Left lung (tissue), 10 donors: ENCODE results near the gene FADS3. TPM values are rescaled to one million over a fixed set of nuclear protein-coding genes. Genes with fewer than 3 reads are reported as not detected.

Experiments
- ATAC-seq: fragments of 200-7000 bp; cut with Tn5 transposase; one replicate; pipeline ENCODE4 v1.9.1; 2020; ENCODE audit warnings: moderate library complexity
- DNase-seq, 4 donors: peaks; one replicate each; pipeline ENCODE4 v3.0.0-alpha.2; 2013 to 2020
- H3K27ac ChIP-seq, 2 donors: fragments of 200-600 bp; sonication (generic) in 1 of 2; one replicate each; pipeline versions ENCODE4 v1.5.0 to v1.8.0; 2020 to 2021
- H3K27me3 ChIP-seq, 2 donors: fragments of 200-600 bp; sonication (generic) in 1 of 2; one replicate each; pipeline versions ENCODE4 v1.5.0 to v1.8.0; 2020 to 2021
- H3K36me3 ChIP-seq, 2 donors: fragments of 200-600 bp; sonication (generic) in 1 of 2; one replicate each; pipeline versions ENCODE4 v1.5.0 to v1.8.0; 2020 to 2021
- H3K4me1 ChIP-seq, 2 donors: fragments of 200-600 bp; one replicate each; pipeline ENCODE4 v1.8.0; 2021
- H3K4me3 ChIP-seq, 2 donors: fragments of 200-600 bp; sonication (generic) in 1 of 2; one replicate each; pipeline versions ENCODE4 v1.5.0 to v1.8.0; 2020 to 2021; ENCODE audit warnings: mild to moderate bottlenecking in 1 of 2
- H3K9me3 ChIP-seq, 2 donors: fragments of 200-600 bp; sonication (generic) in 1 of 2; one replicate each; pipeline versions ENCODE4 v1.5.0 to v1.8.0; 2020 to 2021
- intact Hi-C, 2 donors: fragments of 100-400 bp; cut with DNase I; formaldehyde crosslinking; loops; one replicate each; pipeline versions ENCODE4 v1.11.2 to v1.14.2; 2022
- polyA plus RNA-seq, 6 donors: library from polyadenylated mRNA; unstranded; fragments of 120-200 nt; gene quantifications; one replicate each; pipeline ENCODE4 v1.2.1, GENCODE V29; 2013; ENCODE audit not compliant: insufficient read length in 6 of 6
- total RNA-seq, 2 donors: library from RNA; stranded (reverse); fragmentation: NEBNext Ultra II Directional; extraction: Animal tissue kit (Norgen Biotek cat#: 25700); gene quantifications; one replicate each; pipeline ENCODE4 v1.2.1, GENCODE V29; 2021
- TF ChIP-seq, protein P1 (sequence below), 2 donors: fragments of 200-600 bp; sonication (generic) in 1 of 2; IDR thresholded peaks; one replicate each; pipeline versions ENCODE4 v1.5.0 to v1.8.0; 2021; ENCODE audit warnings: antibody characterized with exemption in 2 of 2
- donor health status: DM: no; HTN: yes; CAD: no.
- donor health status: DM: no; HTN: no; CAD: no.

The FADS3 gene
- total and polyA plus RNA-seq, 8 donors: 8.3 to 71.4 (median 12.9) TPM

DNA sequence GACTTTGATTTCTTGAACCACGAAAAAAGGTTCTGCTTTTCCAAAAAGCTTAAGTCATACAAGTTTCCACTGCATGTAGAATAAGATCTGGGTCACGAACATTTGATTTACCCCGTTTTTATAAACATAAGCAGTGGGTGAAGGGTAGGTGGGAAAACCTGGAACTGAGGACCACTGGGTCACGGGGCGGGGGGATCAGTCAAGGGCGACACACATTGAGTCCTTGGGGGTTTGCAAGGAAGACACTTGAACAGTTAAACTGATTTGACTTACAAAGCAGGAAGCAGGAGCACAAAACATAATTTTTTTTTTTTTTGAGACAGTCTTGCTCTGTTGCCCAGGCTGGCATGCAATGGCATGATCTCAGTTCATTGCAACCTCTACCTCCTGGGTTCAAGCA is 10.9 kb downstream of the FADS3 start:
- Histone ChIP-seq H3K9me3 (no peaks in the 10 kb centered on the region), H3K27ac (no peak overlapping the region), H3K27me3 (no peaks in the 10 kb centered on the region), H3K4me1 (no peaks in the 10 kb centered on the region), H3K4me3 (no peak overlapping the region), H3K36me3 (peaks cover 0 to 13% of the 10 kb centered on the region in 2 donors)
- TF ChIP-seq, protein P1, sequence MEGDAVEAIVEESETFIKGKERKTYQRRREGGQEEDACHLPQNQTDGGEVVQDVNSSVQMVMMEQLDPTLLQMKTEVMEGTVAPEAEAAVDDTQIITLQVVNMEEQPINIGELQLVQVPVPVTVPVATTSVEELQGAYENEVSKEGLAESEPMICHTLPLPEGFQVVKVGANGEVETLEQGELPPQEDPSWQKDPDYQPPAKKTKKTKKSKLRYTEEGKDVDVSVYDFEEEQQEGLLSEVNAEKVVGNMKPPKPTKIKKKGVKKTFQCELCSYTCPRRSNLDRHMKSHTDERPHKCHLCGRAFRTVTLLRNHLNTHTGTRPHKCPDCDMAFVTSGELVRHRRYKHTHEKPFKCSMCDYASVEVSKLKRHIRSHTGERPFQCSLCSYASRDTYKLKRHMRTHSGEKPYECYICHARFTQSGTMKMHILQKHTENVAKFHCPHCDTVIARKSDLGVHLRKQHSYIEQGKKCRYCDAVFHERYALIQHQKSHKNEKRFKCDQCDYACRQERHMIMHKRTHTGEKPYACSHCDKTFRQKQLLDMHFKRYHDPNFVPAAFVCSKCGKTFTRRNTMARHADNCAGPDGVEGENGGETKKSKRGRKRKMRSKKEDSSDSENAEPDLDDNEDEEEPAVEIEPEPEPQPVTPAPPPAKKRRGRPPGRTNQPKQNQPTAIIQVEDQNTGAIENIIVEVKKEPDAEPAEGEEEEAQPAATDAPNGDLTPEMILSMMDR (IDR thresholded peaks at IDR 0.05): no peak
- intact Hi-C loops: no loop called here
- DNase-seq (no peak), ATAC-seq (no peak)

DNA sequence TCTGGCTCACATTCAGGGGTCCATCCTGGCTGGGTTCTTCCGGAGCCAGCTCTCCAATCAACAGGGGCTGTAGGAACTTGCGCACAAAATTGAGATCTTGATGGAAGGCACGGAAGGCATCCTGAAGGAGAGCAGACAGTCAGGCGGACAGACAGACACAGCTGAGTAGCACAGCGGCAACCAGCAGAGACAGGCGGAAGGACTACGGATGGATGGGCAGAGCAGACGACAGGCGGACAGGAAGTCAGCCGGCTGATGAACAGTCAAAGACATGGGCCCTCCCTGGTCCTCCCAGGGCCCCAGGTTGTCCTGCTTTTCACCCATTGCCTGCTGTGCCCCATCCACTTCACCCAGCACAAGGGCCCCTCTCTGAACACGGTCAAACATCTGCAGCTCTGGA is 11.3 kb downstream of the FADS3 start:
- Histone ChIP-seq H3K4me3 (no peak overlapping the region), H3K27me3 (no peaks in the 10 kb centered on the region), H3K36me3 (peaks cover 0 to 13% of the 10 kb centered on the region in 2 donors), H3K4me1 (no peaks in the 10 kb centered on the region), H3K27ac (no peak overlapping the region), H3K9me3 (no peaks in the 10 kb centered on the region)
- ATAC-seq (no peak), DNase-seq (no peak)
- TF ChIP-seq, protein P1 (IDR thresholded peaks at IDR 0.05): no peak
- intact Hi-C loops: no loop called here

DNA sequence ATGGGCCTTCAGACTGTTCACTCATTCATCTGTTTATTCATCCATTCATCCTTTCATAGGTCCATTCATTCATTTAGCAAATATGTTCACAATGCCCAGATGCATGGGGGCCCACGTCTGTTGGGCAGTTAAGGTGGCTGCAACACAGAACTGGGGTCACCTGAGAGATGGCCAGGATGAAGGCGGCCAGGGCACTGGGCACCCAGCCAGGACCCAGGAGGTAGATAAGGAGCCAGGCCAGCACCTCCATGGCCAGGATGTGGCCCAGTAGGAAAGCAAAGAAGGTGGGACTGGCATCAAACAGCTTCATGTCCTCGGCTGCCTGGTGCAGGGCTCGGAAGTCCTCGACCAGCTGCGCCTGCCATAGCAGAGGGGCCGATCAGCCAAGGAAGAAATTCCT is 12.2 kb downstream of the FADS3 start:
- TF ChIP-seq, protein P1 (IDR thresholded peaks at IDR 0.05): no peak
- intact Hi-C loops: no loop called here

DNA sequence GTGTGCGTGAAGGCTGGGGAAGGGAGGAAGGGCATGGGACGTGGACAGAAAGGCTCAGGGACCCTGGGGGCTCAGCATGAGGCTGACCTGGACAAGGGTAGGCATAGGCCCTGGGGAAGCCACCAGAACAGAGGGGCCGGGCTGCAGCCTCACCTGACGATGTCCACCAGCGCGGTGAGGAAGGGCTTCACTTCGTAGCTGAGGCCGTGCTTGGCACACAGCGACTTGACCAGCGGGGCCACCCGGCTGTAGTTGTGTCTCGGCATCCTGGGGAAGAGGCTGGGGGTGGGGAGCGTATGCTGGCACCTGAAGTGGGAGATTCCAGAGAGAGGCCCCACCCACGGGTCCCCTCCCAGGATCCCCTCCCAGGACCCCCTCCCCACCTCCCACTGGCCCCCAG is 15.6 kb downstream of the FADS3 start:
- no peak overlapping the region for H3K27ac ChIP-seq
- H3K4me1 ChIP-seq: peaks cover 0 to 7% of the 10 kb centered on the region in 2 donors
- DNase-seq: no peak
- peaks cover 0 to 13% of the 10 kb centered on the region in 2 donors for H3K36me3 ChIP-seq
- no peak overlapping the region for H3K4me3 ChIP-seq
- H3K27me3 ChIP-seq: peaks cover 0 to 8% of the 10 kb centered on the region in 2 donors
- no peak for ATAC-seq
- H3K9me3 ChIP-seq: no peaks in the 10 kb centered on the region
- intact Hi-C loops: no loop called here
- TF ChIP-seq, protein P1 (IDR thresholded peaks at IDR 0.05): no peak

More for the DNA sequence above, 12.2 kb downstream of the FADS3 start:
- Histone ChIP-seq H3K9me3 (no peaks in the 10 kb centered on the region), H3K36me3 (peaks cover 0 to 13% of the 10 kb centered on the region in 2 donors), H3K27ac (no peak overlapping the region), H3K27me3 (no peaks in the 10 kb centered on the region), H3K4me1 (no peaks in the 10 kb centered on the region), H3K4me3 (no peak overlapping the region)
- no peak for DNase-seq
- ATAC-seq: no peak

DNA sequence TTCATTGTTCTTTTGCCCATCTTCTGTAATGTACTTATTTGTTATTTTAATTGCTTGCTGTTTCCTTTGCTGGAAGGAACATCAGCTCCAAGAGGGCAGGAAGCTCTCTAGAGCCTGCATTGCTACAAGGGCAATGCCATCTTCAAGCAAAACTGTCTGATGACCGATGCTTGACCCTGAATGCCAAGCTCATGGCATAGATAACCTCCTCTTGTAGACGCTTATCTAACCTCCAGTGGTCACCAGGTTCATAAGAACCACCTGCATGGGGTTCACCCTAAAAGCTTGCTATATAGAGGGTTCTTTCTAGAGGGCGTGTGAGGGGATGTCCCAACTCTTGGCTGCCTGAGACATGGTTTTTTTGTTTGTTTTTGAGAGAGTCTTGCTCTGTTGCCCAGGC is 16.5 kb downstream of the FADS3 start:
- ATAC-seq: no peak
- H3K4me3 ChIP-seq: no peak overlapping the region
- no peak for DNase-seq
- TF ChIP-seq, protein P1 (IDR thresholded peaks at IDR 0.05): no peak
- H3K36me3 ChIP-seq: peaks cover 0 to 13% of the 10 kb centered on the region in 2 donors
- intact Hi-C loops: no loop called here
- H3K27ac ChIP-seq: no peak overlapping the region
- H3K4me1 ChIP-seq: peaks cover 0 to 7% of the 10 kb centered on the region in 2 donors
- H3K9me3 ChIP-seq: no peaks in the 10 kb centered on the region
- H3K27me3 ChIP-seq: peaks cover 0 to 8% of the 10 kb centered on the region in 2 donors
